ENCODE measurements around the gene TSPAN33. TPM values are rescaled to one million over a fixed set of nuclear protein-coding genes. Genes with fewer than 3 reads are reported as not detected.

Gene TSPAN33
- total and polyA plus RNA-seq, 4 donors: 3.3 to 8.2 (median 5.9) TPM

DNA sequence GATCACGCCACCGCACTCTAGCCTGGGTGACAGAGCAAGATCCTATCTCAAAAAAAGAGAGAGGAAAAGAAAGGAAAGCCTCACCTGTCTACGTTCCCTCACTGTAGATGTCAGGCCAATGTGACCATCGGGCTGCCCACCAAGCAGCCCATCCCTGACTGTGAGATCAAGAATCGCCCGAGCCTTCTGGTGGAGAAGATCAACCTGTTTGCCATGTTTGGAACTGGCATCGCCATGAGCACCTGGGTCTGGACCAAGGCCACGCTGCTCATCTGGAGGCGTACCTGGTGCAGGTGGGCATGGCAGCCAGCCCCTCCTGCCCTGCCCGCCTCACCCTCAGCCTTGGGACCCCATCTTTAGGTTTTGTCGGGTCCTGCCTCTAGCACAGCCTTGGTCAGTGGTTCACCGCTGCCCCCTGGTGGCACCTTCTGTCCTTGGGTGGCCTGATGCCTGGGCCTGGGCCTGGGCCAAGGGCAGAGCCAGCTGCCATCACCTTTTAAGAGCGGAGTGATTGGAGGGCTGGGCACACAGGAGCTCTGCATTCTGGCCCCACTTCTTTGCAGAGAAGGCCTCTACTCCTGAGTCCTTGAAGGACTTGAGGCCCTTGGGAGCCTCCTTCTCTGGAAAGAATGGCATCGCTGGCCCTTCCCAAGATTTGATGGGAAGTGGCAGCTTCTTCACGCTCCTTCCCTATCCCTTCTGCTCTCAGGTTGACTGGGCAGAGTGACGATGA lies 65.9 kb downstream of the TSPAN33 start:
- Histone ChIP-seq H3K36me3 (ENCODE audit: control insufficient read depth in 4 of 4, insufficient read depth in 4 of 4, low read length in 4 of 4) (peaks cover 0 to 41% (median 16%) of the 10 kb centered on the region in 4 donors), H3K9ac (ENCODE audit: insufficient read depth in 1 of 2, low read length in 2 of 2) (no peak overlapping the region), H3K27me3 (ENCODE audit: control insufficient read depth in 3 of 3, insufficient read depth in 3 of 3, low read length in 2 of 3) (no peaks in the 10 kb centered on the region), H3K4me3 (no peak overlapping the region), H3K4me1 (ENCODE audit: control insufficient read depth in 5 of 5, insufficient read depth in 5 of 5, low read length in 5 of 5) (no peaks in the 10 kb centered on the region), H3K9me3 (ENCODE audit: control insufficient read depth in 4 of 4, insufficient read depth in 3 of 4, low read length in 3 of 4) (no peaks in the 10 kb centered on the region), H3K27ac (ENCODE audit: low read depth in 1 of 2, low read length in 1 of 2) (no peak overlapping the region)
- DNase-seq (peak; percentile 71 to 79 (median 74)), ATAC-seq (ENCODE audit: insufficient read depth, low FRiP score) (peak; percentile 80)
- WGBS, 2 donors: 71% methylated on average over 16 of the region's 16 CpGs
- TF ChIP-seq, protein P1, sequence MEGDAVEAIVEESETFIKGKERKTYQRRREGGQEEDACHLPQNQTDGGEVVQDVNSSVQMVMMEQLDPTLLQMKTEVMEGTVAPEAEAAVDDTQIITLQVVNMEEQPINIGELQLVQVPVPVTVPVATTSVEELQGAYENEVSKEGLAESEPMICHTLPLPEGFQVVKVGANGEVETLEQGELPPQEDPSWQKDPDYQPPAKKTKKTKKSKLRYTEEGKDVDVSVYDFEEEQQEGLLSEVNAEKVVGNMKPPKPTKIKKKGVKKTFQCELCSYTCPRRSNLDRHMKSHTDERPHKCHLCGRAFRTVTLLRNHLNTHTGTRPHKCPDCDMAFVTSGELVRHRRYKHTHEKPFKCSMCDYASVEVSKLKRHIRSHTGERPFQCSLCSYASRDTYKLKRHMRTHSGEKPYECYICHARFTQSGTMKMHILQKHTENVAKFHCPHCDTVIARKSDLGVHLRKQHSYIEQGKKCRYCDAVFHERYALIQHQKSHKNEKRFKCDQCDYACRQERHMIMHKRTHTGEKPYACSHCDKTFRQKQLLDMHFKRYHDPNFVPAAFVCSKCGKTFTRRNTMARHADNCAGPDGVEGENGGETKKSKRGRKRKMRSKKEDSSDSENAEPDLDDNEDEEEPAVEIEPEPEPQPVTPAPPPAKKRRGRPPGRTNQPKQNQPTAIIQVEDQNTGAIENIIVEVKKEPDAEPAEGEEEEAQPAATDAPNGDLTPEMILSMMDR (IDR thresholded peaks at IDR 0.05; ENCODE audit: control extremely low read depth, extremely low read depth): peak; percentile 56

DNA sequence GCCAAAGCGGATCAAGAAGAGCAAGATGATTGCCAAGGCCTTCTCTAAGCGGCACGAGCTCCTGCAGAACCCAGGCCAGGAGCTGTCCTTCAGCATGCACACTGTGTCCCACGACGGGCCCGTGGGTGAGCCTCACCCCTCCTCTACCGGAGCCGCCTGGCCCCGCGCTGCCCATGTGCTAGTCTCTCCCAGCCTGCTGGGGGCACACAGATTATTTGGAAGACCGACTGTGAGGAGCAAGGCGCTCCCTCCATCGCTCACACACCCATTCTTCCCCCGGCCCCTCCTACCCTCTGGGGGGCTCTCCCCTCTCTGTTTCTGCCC lies 66.4 kb downstream of the TSPAN33 start:
- no peak overlapping the region for H3K4me3 ChIP-seq
- H3K9ac ChIP-seq (ENCODE audit: insufficient read depth in 1 of 2, low read length in 2 of 2): no peak overlapping the region
- H3K36me3 ChIP-seq (ENCODE audit: control insufficient read depth in 4 of 4, insufficient read depth in 4 of 4, low read length in 4 of 4): peaks cover 0 to 36% (median 14%) of the 10 kb centered on the region in 4 donors
- H3K27me3 ChIP-seq (ENCODE audit: control insufficient read depth in 3 of 3, insufficient read depth in 3 of 3, low read length in 2 of 3): no peaks in the 10 kb centered on the region
- DNase-seq (no peak), ATAC-seq (ENCODE audit: insufficient read depth, low FRiP score) (no peak)
- no peaks in the 10 kb centered on the region for H3K4me1 ChIP-seq (ENCODE audit: control insufficient read depth in 5 of 5, insufficient read depth in 5 of 5, low read length in 5 of 5)
- TF ChIP-seq, protein P1 (IDR thresholded peaks at IDR 0.05; ENCODE audit: control extremely low read depth, extremely low read depth): no peak
- 90 to 96% methylated on average over 14 of the region's 14 CpGs for WGBS, 2 donors
- no peaks in the 10 kb centered on the region for H3K9me3 ChIP-seq (ENCODE audit: control insufficient read depth in 4 of 4, insufficient read depth in 3 of 4, low read length in 3 of 4)
- H3K27ac ChIP-seq (ENCODE audit: low read depth in 1 of 2, low read length in 1 of 2): no peak overlapping the region

DNA sequence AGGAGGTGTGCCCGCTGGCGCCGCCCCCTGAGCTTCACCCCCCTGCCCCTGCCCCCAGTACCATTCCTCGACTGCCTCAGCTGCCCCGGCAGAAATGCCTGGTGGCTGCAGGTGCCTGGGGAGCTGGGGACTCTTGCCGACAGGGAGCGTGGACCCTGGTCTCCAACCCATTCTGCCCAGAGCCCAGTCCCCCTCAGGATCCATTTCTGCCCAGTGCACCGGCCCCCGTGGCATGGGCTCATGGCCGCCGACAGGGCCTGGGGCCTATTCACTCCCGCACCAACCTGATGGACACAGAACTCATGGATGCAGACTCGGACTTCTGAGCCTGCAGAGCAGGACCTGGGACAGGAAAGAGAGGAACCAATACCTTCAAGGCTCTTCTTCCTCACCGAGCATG lies 67.6 kb downstream of the TSPAN33 start:
- Histone ChIP-seq H3K27ac (ENCODE audit: low read depth in 1 of 2, low read length in 1 of 2) (no peak overlapping the region), H3K9me3 (ENCODE audit: control insufficient read depth in 4 of 4, insufficient read depth in 3 of 4, low read length in 3 of 4) (peaks cover 0 to 3% (median 0%) of the 10 kb centered on the region in 4 donors), H3K4me1 (ENCODE audit: control insufficient read depth in 5 of 5, insufficient read depth in 5 of 5, low read length in 5 of 5) (no peaks in the 10 kb centered on the region), H3K9ac (ENCODE audit: insufficient read depth in 1 of 2, low read length in 2 of 2) (no peak overlapping the region), H3K36me3 (ENCODE audit: control insufficient read depth in 4 of 4, insufficient read depth in 4 of 4, low read length in 4 of 4) (peaks cover 0 to 26% (median 9%) of the 10 kb centered on the region in 4 donors), H3K27me3 (ENCODE audit: control insufficient read depth in 3 of 3, insufficient read depth in 3 of 3, low read length in 2 of 3) (no peaks in the 10 kb centered on the region), H3K4me3 (no peak overlapping the region)
- DNase-seq: no peak
- TF ChIP-seq, protein P1 (IDR thresholded peaks at IDR 0.05; ENCODE audit: control extremely low read depth, extremely low read depth): no peak
- ATAC-seq (ENCODE audit: insufficient read depth, low FRiP score): no peak
- 85 to 92% methylated on average over 14 of the region's 14 CpGs for WGBS, 2 donors

Measured in lung (tissue), 12 donors.